ENCODE data around the gene MAMLD1.

- TF ChIP-seq POLR2A (IDR thresholded peaks at IDR 0.05; ENCODE audit: low read depth, low read length) (no peak), TAF1 (IDR thresholded peaks at IDR 0.05; ENCODE audit: low read depth, low read length) (no peak)
Observed at GRCh38 chrX:150446151-150446550, 83.0 kb downstream of the MAMLD1 start.
